Smooth muscle cell (in vitro differentiated cells): ENCODE results near the gene BCL7B. TPM values are rescaled to one million over a fixed set of nuclear protein-coding genes. Genes with fewer than 3 reads are reported as not detected.

Experiments
- DNase-seq: peaks from one replicate; lab custom pipeline; 2025; ENCODE audit not compliant: unreplicated experiment; lab: John Stamatoyannopoulos, UW
- H2AFZ ChIP-seq: fragments of 200-600 bp; sonication (generic); 2 replicates; pipeline ENCODE4 v1.6.0; 2016; ENCODE audit warnings: antibody characterized with exemption, low read depth, mild to moderate bottlenecking
- H3F3A ChIP-seq: fragments of 200-600 bp; sonication (generic); 2 replicates; pipeline ENCODE4 v1.6.0; 2017; ENCODE audit warnings: antibody characterized with exemption, low read depth
- H3K27ac ChIP-seq: fragments of 200-600 bp; sonication (generic); 2 replicates; pipeline ENCODE4 v1.5.1; 2016; ENCODE audit warnings: low read depth, mild to moderate bottlenecking
- H3K27me3 ChIP-seq: fragments of 200-600 bp; sonication (generic); 2 replicates; pipeline ENCODE4 v1.6.1; 2016; ENCODE audit warnings: low read depth, mild to moderate bottlenecking
- H3K36me3 ChIP-seq: fragments of 200-600 bp; sonication (generic); 2 replicates; pipeline ENCODE4 v1.5.1; 2016; ENCODE audit warnings: low read depth
- H3K4me1 ChIP-seq: fragments of 200-600 bp; sonication (generic); 2 replicates; pipeline ENCODE4 v1.5.1; 2016; ENCODE audit warnings: low read depth
- H3K4me2 ChIP-seq: fragments of 200-600 bp; sonication (generic); 2 replicates; pipeline ENCODE4 v1.6.0; 2016; ENCODE audit warnings: mild to moderate bottlenecking
- H3K4me3 ChIP-seq: fragments of 200-600 bp; sonication (generic); 2 replicates; pipeline ENCODE4 v1.5.1; 2016; ENCODE audit warnings: mild to moderate bottlenecking
- H3K79me2 ChIP-seq: fragments of 200-600 bp; sonication (generic); 2 replicates; pipeline ENCODE4 v1.6.0; 2016; ENCODE audit warnings: low read depth, mild to moderate bottlenecking
- H3K9ac ChIP-seq: fragments of 200-600 bp; sonication (generic); 2 replicates; pipeline ENCODE4 v1.6.0; 2016; ENCODE audit warnings: low read depth
- H3K9me3 ChIP-seq: fragments of 200-600 bp; sonication (generic); replicated peaks from 2 replicates; pipeline ENCODE4 v1.5.1; 2016; ENCODE audit warnings: low read depth
- H4K20me1 ChIP-seq: fragments of 200-600 bp; sonication (generic); 2 replicates; pipeline ENCODE4 v1.6.0; 2016; ENCODE audit warnings: low read depth
- CTCF ChIP-seq: fragments of 200-600 bp; sonication (generic); IDR thresholded peaks from 2 replicates; pipeline ENCODE4 v1.5.1; 2017; ENCODE audit warnings: borderline replicate concordance, mild to moderate bottlenecking, antibody characterized with exemption; ENCODE audit not compliant: insufficient read depth, poor library complexity, severe bottlenecking
- WGBS: methylation state at CpG from one replicate; pipeline ENCODE4 v1.1.7; 2016; ENCODE audit warnings: low lambda C conversion rate; 5-methylcytosine and 5-hydroxymethylcytosine counted together
- polyA plus RNA-seq: library from polyadenylated mRNA; unstranded; fragments of >200 nt; fragmentation: Nextera tagmentation; extraction: Ambion mirVana; gene quantifications from 2 replicates; pipeline ENCODE4 v1.2.1, GENCODE V29; 2016
- total RNA-seq: library from RNA; depleted of rRNA; stranded (reverse); fragments of >200 nt; gene quantifications from 2 replicates; pipeline ENCODE4 v1.2.3, GENCODE V29; 2014

Gene BCL7B
- total and polyA plus RNA-seq, 2 experiments from 2014 or later: 30.7 to 31.9 TPM

- H3K79me2 ChIP-seq: peaks cover 91% of the 10 kb centered on the region
- TF ChIP-seq CTCF: no peak
- 97% methylated on average over 4 of the region's 4 CpGs for WGBS
- H3K4me1 ChIP-seq: no peaks in the 10 kb centered on the region
- H3K27ac ChIP-seq: no peak overlapping the region
- no peak overlapping the region for H3K4me3 ChIP-seq
- no peak for DNase-seq
- peaks cover 66% of the 10 kb centered on the region for H4K20me1 ChIP-seq
- no peaks in the 10 kb centered on the region for H3K27me3 ChIP-seq
- H2AFZ ChIP-seq: no peak overlapping the region
- H3K9ac ChIP-seq: no peak overlapping the region
- no peak overlapping the region for H3K4me2 ChIP-seq
- no peaks in the 10 kb centered on the region for H3K9me3 ChIP-seq
- no peaks in the 10 kb centered on the region for H3F3A ChIP-seq
- H3K36me3 ChIP-seq: peaks cover 15% of the 10 kb centered on the region
Observed at GRCh38 chr7:73549176-73549575, 8.3 kb downstream of the BCL7B start.

GRCh38 chr7:73547841-73548240, 9.6 kb downstream of the BCL7B start:
- no peak overlapping the region for H3K4me2 ChIP-seq
- no peak overlapping the region for H3K4me3 ChIP-seq
- peaks cover 61% of the 10 kb centered on the region for H4K20me1 ChIP-seq
- H3K9ac ChIP-seq: no peak overlapping the region
- no peak for TF ChIP-seq CTCF
- WGBS: 95% methylated on average over 9 of the region's 9 CpGs
- no peak for DNase-seq
- H3K79me2 ChIP-seq: peaks cover 80% of the 10 kb centered on the region
- no peaks in the 10 kb centered on the region for H3K4me1 ChIP-seq
- no peak overlapping the region for H2AFZ ChIP-seq
- no peaks in the 10 kb centered on the region for H3K27me3 ChIP-seq
- peaks cover 15% of the 10 kb centered on the region for H3K36me3 ChIP-seq
- H3F3A ChIP-seq: no peaks in the 10 kb centered on the region
- H3K27ac ChIP-seq: no peak overlapping the region
- no peaks in the 10 kb centered on the region for H3K9me3 ChIP-seq

GRCh38 chr7:73544678-73545077, 12.8 kb downstream of the BCL7B start:
- Histone ChIP-seq H3F3A (no peaks in the 10 kb centered on the region), H3K27me3 (no peaks in the 10 kb centered on the region), H3K9ac (no peak overlapping the region), H3K4me3 (no peak overlapping the region), H3K4me2 (no peak overlapping the region), H3K9me3 (no peaks in the 10 kb centered on the region), H3K36me3 (peaks cover 5% of the 10 kb centered on the region), H3K79me2 (peaks cover 54% of the 10 kb centered on the region), H4K20me1 (peaks cover 59% of the 10 kb centered on the region), H3K27ac (no peak overlapping the region), H3K4me1 (no peaks in the 10 kb centered on the region), H2AFZ (no peak overlapping the region)
- TF ChIP-seq CTCF: no peak
- DNase-seq: no peak
- WGBS: 100% methylated on average over 2 of the region's 2 CpGs

GRCh38 chr7:73541722-73542121, 15.8 kb downstream of the BCL7B start:
- Histone ChIP-seq H4K20me1 (peaks cover 33% of the 10 kb centered on the region), H3K4me3 (no peak overlapping the region), H3K9me3 (no peaks in the 10 kb centered on the region), H3K36me3 (no peaks in the 10 kb centered on the region), H3K27me3 (no peaks in the 10 kb centered on the region), H3K27ac (no peak overlapping the region), H3K79me2 (peaks cover 27% of the 10 kb centered on the region), H3K4me2 (no peak overlapping the region), H2AFZ (no peak overlapping the region), H3K4me1 (no peaks in the 10 kb centered on the region), H3F3A (no peaks in the 10 kb centered on the region), H3K9ac (no peak overlapping the region)
- DNase-seq: no peak
- TF ChIP-seq CTCF: no peak
- 97% methylated on average over 10 of the region's 10 CpGs for WGBS
